Ascending aorta (tissue), 2 donors: ENCODE results near the gene PIGP. TPM values are rescaled to one million over a fixed set of nuclear protein-coding genes. Genes with fewer than 3 reads are reported as not detected.
"Not testable (repeated sequence)": the region's sequence is repeated elsewhere in the genome, so short reads cannot be mapped to it uniquely, and the experiment has no call there.

Experiments used
- DNase-seq, 2 donors: peaks; one replicate each; pipeline ENCODE4 v3.0.0-alpha.2; 2019; ENCODE audit warnings: low spot score in 2 of 2
- H3K27ac ChIP-seq, 2 donors: fragments of 200-600 bp; sonication (generic); one replicate each; pipeline ENCODE4 v1.5.1; 2016 to 2017; ENCODE audit warnings: mild to moderate bottlenecking in 1 of 2
- H3K27me3 ChIP-seq: fragments of 200-600 bp; sonication (generic); one replicate; pipeline ENCODE4 v1.5.1; 2017
- H3K36me3 ChIP-seq, 2 donors: fragments of 200-600 bp; sonication (generic); one replicate each; pipeline ENCODE4 v1.5.1; 2016
- H3K4me1 ChIP-seq, 2 donors: fragments of 200-600 bp; sonication (generic); one replicate each; pipeline ENCODE4 v1.5.1; 2016 to 2017; ENCODE audit warnings: mild to moderate bottlenecking in 1 of 2
- H3K4me3 ChIP-seq, 2 donors: fragments of 200-600 bp; sonication (generic); one replicate each; pipeline ENCODE4 v1.5.1; 2016 to 2017; ENCODE audit warnings: mild to moderate bottlenecking in 1 of 2
- H3K9me3 ChIP-seq, 2 donors: fragments of 200-600 bp; sonication (generic); one replicate each; pipeline ENCODE4 v1.5.1; 2016
- CTCF ChIP-seq, 3 experiments: fragments of 200-600 bp in 2 of 3; fragments of 450-650 bp in 1 of 3; sonication (generic) in 2 of 3; IDR thresholded peaks; one replicate each; pipeline ENCODE4 v1.5.1; 2016 to 2019; ENCODE audit warnings: antibody characterized with exemption in 3 of 3, mild to moderate bottlenecking in 1 of 3, moderate library complexity in 1 of 3
- intact Hi-C: fragments of 100-400 bp; cut with DNase I; formaldehyde crosslinking; loops from one replicate; pipeline ENCODE4 v1.15.1; 2023
- total RNA-seq: library from RNA; depleted of rRNA; stranded (reverse); fragments of >200 nt; gene quantifications from one replicate; pipeline ENCODE4 v1.1.0, GENCODE V29; 2016

PIGP gene
- total RNA-seq, 1 donor from 2014 or later = 0.64 TPM

GRCh38 chr21:37040212-37040611 lies 32.7 kb downstream of the PIGP start:
- H3K36me3 ChIP-seq = no peaks in the 10 kb centered on the region
- no peaks in the 10 kb centered on the region for H3K27me3 ChIP-seq
- H3K4me3 ChIP-seq = no peak overlapping the region
- DNase-seq = no peak
- TF ChIP-seq CTCF (IDR thresholded peaks at IDR 0.05) = no peak
- no peaks in the 10 kb centered on the region for H3K4me1 ChIP-seq
- no peak overlapping the region for H3K27ac ChIP-seq
- intact Hi-C loops = no loop called here
- H3K9me3 ChIP-seq = no peaks in the 10 kb centered on the region

- TF ChIP-seq CTCF (IDR thresholded peaks at IDR 0.05) = no peak
- Histone ChIP-seq H3K9me3 (no peaks in the 10 kb centered on the region), H3K27me3 (no peaks in the 10 kb centered on the region), H3K36me3 (no peaks in the 10 kb centered on the region), H3K4me3 (no peak overlapping the region), H3K4me1 (no peaks in the 10 kb centered on the region), H3K27ac (no peak overlapping the region)
- DNase-seq = no peak
- intact Hi-C loops = no loop called here
Measured at GRCh38 chr21:37039411-37040075, 33.3 kb downstream of the PIGP start.

GRCh38 chr21:37036177-37036576 lies 36.7 kb downstream of the PIGP start:
- intact Hi-C loops = no loop called here
- Histone ChIP-seq H3K36me3 (no peaks in the 10 kb centered on the region), H3K27ac (no peak overlapping the region), H3K9me3 (no peaks in the 10 kb centered on the region), H3K4me1 (no peaks in the 10 kb centered on the region), H3K4me3 (no peak overlapping the region), H3K27me3 (no peaks in the 10 kb centered on the region)
- no peak for DNase-seq
- no peak for TF ChIP-seq CTCF (IDR thresholded peaks at IDR 0.05)

GRCh38 chr21:37034394-37034793 lies 38.5 kb downstream of the PIGP start:
- DNase-seq, H3K4me1 ChIP-seq, H3K9me3 ChIP-seq, intact Hi-C loops, H3K36me3 ChIP-seq, H3K4me3 ChIP-seq, H3K27ac ChIP-seq, H3K27me3 ChIP-seq: not testable (repeated sequence)

GRCh38 chr21:37032877-37033471 lies 39.9 kb downstream of the PIGP start:
- no peak for TF ChIP-seq CTCF (IDR thresholded peaks at IDR 0.05)
- Histone ChIP-seq H3K27me3 (no peaks in the 10 kb centered on the region), H3K4me1 (no peaks in the 10 kb centered on the region), H3K36me3 (no peaks in the 10 kb centered on the region), H3K27ac (no peak overlapping the region), H3K9me3 (no peaks in the 10 kb centered on the region), H3K4me3 (no peak overlapping the region)
- DNase-seq = no peak
- intact Hi-C loops = no loop called here

GRCh38 chr21:37032293-37032692 lies 40.6 kb downstream of the PIGP start:
- DNase-seq = no peak
- no peaks in the 10 kb centered on the region for H3K9me3 ChIP-seq
- no peak overlapping the region for H3K27ac ChIP-seq
- no peak for TF ChIP-seq CTCF (IDR thresholded peaks at IDR 0.05)
- H3K4me1 ChIP-seq = no peaks in the 10 kb centered on the region
- no peaks in the 10 kb centered on the region for H3K36me3 ChIP-seq
- H3K4me3 ChIP-seq = no peak overlapping the region
- H3K27me3 ChIP-seq = no peaks in the 10 kb centered on the region
- intact Hi-C loops = no loop called here
